ENCODE measurements around the gene SIKE1. TPM values are rescaled to one million over a fixed set of nuclear protein-coding genes. Genes with fewer than 3 reads are reported as not detected.
A peak's percentile ranks its signal among the peaks of the same experiment; 100 is the strongest.

SIKE1 gene
- total RNA-seq, 3 donors from 2014 or later (not counting 1 experiment from before 2014, with no cell fraction given): 53.3 to 57.5 (median 53.4) TPM

- Histone ChIP-seq H3K27me3 (ENCODE audit: control insufficient read depth, insufficient read depth, low read length) (no peaks in the 10 kb centered on the region), H3K9me3 (ENCODE audit: control insufficient read depth, insufficient read depth, low read length) (no peaks in the 10 kb centered on the region), H3K36me3 (ENCODE audit: control insufficient read depth, insufficient read depth, low read length) (peaks cover 60% of the 10 kb centered on the region), H3K4me1 (ENCODE audit: control insufficient read depth, insufficient read depth, low read length) (peaks cover 4% of the 10 kb centered on the region), H3K27ac (ENCODE audit: low read length) (no peak overlapping the region), H3K4me3 (ENCODE audit: low read length) (no peak overlapping the region)
- Mint-ChIP-seq H3K36me3 (peaks cover 14% of the 10 kb centered on the region), H3K4me3 (no peak overlapping the region), H3K27ac (no peak overlapping the region), H3K27me3 (ENCODE audit: low read depth in 2 of 2) (no peaks in the 10 kb centered on the region), H3K9me3 (no peaks in the 10 kb centered on the region), H3K4me1 (peaks cover 65 to 76% of the 10 kb centered on the region in 2 donors)
- ATAC-seq (no peak), DNase-seq (no peak)
- intact Hi-C loops (cut with micrococcal nuclease): no loop called here
- TF ChIP-seq CTCF (IDR thresholded peaks at IDR 0.05): no peak
- WGBS (ENCODE audit: insufficient coverage): 85% methylated on average over 1 of the region's 2 CpGs
Measured at GRCh38 chr1:114745291-114745690, 35.2 kb downstream of the SIKE1 start.

DNA sequence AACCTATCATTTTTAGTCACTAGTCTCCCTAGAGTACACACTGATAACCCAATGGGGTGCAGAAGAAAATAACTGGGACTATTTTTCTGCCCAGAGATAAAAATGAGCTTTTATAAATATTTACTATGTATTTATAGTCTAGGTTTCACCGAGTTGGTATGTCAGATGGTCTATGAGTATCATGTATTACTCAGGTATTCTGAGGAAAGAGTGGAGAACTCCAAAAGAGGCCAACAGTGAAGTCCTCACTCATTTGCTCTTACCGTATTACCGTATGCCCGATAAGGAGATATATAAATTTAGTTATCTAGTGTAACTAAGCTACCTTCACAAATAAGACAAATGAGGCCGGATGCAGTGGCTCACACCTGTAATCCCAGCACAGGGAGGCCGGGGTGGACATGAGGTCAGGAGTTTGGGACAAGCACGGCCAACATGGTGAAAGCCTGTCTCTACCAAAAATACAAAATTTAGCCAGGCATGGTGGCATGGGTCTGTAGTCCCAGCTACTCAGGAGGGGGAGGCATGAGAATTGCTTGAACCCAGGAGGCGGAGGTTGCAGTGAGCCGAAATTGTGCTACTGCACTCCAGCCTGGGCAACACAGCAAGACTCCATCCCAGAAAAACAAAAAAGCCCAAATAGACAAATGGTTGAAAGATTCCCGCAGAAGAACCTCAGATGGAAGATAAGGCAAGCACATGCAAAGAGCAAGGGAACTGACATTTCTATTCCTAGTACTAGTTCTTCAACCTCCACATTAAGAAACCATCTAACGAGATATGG, 38.3 kb downstream of the SIKE1 start:
- DNase-seq (no peak), ATAC-seq (peak in 1 of 3 donors; percentile 10)
- Mint-ChIP-seq H3K36me3 (peaks cover 17% of the 10 kb centered on the region), H3K27ac (peak overlapping the region in 1 of 2 donors; percentile 64), H3K27me3 (ENCODE audit: low read depth in 2 of 2) (no peaks in the 10 kb centered on the region), H3K4me1 (peaks cover 45 to 49% of the 10 kb centered on the region in 2 donors), H3K9me3 (no peaks in the 10 kb centered on the region), H3K4me3 (no peak overlapping the region)
- Histone ChIP-seq H3K4me1 (ENCODE audit: control insufficient read depth, insufficient read depth, low read length) (peaks cover 4% of the 10 kb centered on the region), H3K36me3 (ENCODE audit: control insufficient read depth, insufficient read depth, low read length) (peaks cover 52% of the 10 kb centered on the region), H3K27me3 (ENCODE audit: control insufficient read depth, insufficient read depth, low read length) (no peaks in the 10 kb centered on the region), H3K27ac (ENCODE audit: low read length) (no peak overlapping the region), H3K4me3 (ENCODE audit: low read length) (no peak overlapping the region), H3K9me3 (ENCODE audit: control insufficient read depth, insufficient read depth, low read length) (no peaks in the 10 kb centered on the region)
- intact Hi-C loops (cut with micrococcal nuclease): no loop called here
- no peak for TF ChIP-seq CTCF (IDR thresholded peaks at IDR 0.05)
- WGBS (ENCODE audit: insufficient coverage): 98% methylated on average over 7 of the region's 11 CpGs

DNA sequence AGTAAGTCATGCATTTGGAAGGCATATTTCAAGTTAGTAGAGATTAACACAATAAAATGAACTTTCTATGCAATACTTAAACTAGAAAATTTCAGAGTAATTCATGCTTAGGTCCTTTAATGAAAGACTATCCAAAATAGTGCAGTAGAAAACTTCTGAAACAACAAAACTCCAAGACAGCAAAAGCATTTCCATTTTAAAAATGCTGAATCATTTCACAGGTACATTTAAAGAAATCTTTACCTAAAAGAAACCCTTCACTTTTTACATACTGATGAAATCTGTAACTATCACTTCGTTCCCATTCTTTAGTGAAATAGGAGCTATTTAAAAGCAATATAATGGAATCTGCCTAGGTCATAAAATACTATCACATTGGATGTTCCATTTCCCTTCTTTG, 40.2 kb downstream of the SIKE1 start:
- no peaks in the 10 kb centered on the region for H3K9me3 ChIP-seq (ENCODE audit: control insufficient read depth, insufficient read depth, low read length)
- H3K4me1 Mint-ChIP-seq: peaks cover 35 to 43% of the 10 kb centered on the region in 2 donors
- intact Hi-C loops (cut with micrococcal nuclease): no loop called here
- no peaks in the 10 kb centered on the region for H3K9me3 Mint-ChIP-seq
- peaks cover 4% of the 10 kb centered on the region for H3K4me1 ChIP-seq (ENCODE audit: control insufficient read depth, insufficient read depth, low read length)
- no peaks in the 10 kb centered on the region for H3K27me3 ChIP-seq (ENCODE audit: control insufficient read depth, insufficient read depth, low read length)
- peaks cover 58% of the 10 kb centered on the region for H3K36me3 ChIP-seq (ENCODE audit: control insufficient read depth, insufficient read depth, low read length)
- H3K27me3 Mint-ChIP-seq (ENCODE audit: low read depth in 2 of 2): no peaks in the 10 kb centered on the region
- H3K4me3 ChIP-seq (ENCODE audit: low read length): no peak overlapping the region
- DNase-seq (no peak), ATAC-seq (no peak)
- H3K4me3 Mint-ChIP-seq: no peak overlapping the region
- H3K36me3 Mint-ChIP-seq: peaks cover 31% of the 10 kb centered on the region
- no peak overlapping the region for H3K27ac Mint-ChIP-seq
- no peak for TF ChIP-seq CTCF (IDR thresholded peaks at IDR 0.05)
- H3K27ac ChIP-seq (ENCODE audit: low read length): no peak overlapping the region
- no CpG with 5 or more reads among the region's 1 CpG for WGBS (ENCODE audit: insufficient coverage)
